Epithelial cell of esophagus (primary cell): Measurements from ENCODE around the gene CLDN12.
A peak's percentile ranks its signal among the peaks of the same experiment; 100 is the strongest.

Experiments
- DNase-seq: peaks from one replicate; pipeline ENCODE4 v3.0.0; 2010; ENCODE audit warnings: low read depth
- H3K4me3 ChIP-seq: 2 replicates; pipeline ENCODE4 v1.5.1; 2011; ENCODE audit warnings: mild to moderate bottlenecking, low read length, control low read depth
- TF ChIP-seq, protein P1 (sequence below): IDR thresholded peaks from 2 replicates; pipeline ENCODE4 v1.5.1; 2011; ENCODE audit warnings: low read depth, mild to moderate bottlenecking, low read length, control low read depth, inconsistent platforms; ENCODE audit not compliant: insufficient read depth; ENCODE audit errors: missing control alignments

The CLDN12 gene

DNA sequence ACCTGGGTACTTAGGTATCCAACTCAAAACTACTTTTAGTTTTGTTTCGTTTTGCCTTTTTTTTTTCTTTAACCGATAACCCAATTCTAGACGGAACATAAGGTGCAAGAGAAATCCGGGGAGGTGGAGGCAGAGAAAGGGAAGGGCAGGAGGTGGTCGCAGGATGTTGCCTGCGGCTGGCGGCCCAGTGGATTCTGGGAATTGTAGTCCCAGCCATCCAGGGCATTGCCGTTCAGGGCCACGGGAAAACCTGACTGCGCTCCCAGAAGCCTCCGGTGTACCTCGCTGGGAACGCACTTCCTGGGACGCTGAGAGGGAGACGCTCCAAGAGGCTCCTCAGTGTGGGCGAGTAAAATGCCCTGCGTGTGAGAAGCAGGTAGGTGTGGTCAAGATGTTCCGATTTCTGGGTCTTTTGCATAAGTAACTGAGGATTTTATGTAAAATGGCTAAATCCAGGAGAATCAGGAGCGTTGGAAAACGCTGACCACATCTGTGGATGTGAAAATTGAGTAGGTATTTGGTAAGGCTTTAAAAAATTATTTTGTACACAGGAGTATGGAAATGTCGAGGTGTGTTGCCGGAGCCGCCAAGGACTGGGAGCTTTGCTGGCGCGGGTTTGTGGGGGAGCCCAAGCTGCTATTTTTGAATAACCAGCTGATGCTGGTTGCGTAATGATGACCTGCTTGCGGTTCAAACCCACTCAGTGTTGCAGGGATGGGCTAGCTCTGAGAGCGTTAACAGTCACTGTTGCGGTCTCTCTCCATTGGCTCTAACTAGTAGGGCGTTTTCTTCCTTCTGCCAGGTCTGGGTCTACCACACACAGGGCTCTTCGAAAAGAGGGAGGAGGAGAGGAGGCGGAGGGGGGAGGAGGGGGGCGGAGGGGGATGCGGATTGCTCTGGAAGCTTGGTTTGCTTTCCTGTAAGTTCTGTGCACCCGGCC lies at the start of gene CLDN12:
Gene CLDN12 (plus strand): TSS at position 288 of the 940 bp plus-strand sequence. CDS start 9,216 bp downstream, outside the sequence.
- TF ChIP-seq, protein P1, sequence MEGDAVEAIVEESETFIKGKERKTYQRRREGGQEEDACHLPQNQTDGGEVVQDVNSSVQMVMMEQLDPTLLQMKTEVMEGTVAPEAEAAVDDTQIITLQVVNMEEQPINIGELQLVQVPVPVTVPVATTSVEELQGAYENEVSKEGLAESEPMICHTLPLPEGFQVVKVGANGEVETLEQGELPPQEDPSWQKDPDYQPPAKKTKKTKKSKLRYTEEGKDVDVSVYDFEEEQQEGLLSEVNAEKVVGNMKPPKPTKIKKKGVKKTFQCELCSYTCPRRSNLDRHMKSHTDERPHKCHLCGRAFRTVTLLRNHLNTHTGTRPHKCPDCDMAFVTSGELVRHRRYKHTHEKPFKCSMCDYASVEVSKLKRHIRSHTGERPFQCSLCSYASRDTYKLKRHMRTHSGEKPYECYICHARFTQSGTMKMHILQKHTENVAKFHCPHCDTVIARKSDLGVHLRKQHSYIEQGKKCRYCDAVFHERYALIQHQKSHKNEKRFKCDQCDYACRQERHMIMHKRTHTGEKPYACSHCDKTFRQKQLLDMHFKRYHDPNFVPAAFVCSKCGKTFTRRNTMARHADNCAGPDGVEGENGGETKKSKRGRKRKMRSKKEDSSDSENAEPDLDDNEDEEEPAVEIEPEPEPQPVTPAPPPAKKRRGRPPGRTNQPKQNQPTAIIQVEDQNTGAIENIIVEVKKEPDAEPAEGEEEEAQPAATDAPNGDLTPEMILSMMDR = peak; percentile 16
- H3K4me3 ChIP-seq = peak within 1 kb of the TSS; percentile 92
- peak; percentile 96 for DNase-seq

DNA sequence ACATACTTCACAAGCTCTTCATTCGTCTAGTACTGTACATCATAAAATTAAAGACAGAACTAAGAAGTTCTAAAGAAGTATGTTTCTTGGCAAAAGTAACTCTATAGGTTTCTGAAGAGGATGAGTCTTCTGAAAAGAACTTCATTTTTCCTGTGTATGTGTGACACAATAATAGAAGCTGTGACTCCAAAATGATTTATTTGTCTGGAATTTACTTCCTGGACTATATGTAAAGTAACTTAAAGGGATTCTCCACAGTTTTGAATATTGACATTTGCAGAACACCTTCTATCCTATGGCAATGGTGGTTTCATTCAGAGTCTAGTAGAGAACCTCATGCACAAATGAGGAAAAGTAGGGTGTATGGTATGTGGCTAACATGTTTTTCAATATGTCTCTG lies 19.8 kb upstream of the CLDN12 start:
- H3K4me3 ChIP-seq = no peak overlapping the region
- TF ChIP-seq, protein P1 = no peak
- DNase-seq = peak; percentile 74

DNA sequence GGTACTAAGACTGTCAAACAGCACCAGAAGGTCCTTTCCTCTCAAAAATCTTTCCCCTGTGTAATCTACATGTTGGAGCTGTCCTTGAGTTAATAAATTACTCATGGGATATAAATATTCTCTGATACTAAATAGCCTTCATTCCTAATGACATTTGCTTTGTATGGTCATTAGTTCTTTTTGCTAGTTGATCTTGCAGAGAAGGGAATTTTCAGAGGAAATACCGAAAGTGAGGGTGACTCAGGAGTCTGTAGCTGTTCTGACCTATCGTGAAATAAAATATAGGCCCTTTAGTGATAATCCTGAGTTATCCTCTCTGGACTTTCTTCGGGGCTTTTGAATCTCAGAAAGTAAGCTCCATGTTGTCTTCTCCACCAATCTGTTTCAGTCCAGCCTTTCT lies 19.4 kb upstream of the CLDN12 start:
- no peak overlapping the region for H3K4me3 ChIP-seq
- TF ChIP-seq, protein P1 = no peak
- DNase-seq = peak; percentile 59

DNA sequence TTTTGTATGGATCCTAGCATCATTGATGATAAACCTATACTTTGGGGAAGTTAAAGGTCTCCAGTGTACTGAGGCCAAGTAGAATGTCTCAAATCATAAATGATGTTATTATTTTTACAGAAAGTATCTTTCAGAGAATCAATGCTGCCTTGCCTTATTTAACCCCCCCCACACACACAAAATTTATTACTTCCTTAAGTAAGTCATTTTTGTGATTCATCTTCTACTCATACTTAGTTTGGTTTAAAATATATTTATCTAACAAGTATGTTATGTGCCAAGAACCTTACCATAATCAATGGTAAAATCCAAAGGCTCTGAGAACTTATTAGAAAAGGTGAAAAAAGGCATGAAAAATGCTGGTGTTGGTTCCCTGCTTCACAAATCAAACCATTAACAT lies 18.8 kb upstream of the CLDN12 start:
- peak; percentile 54 for DNase-seq
- TF ChIP-seq, protein P1 = no peak
- H3K4me3 ChIP-seq = no peak overlapping the region

DNA sequence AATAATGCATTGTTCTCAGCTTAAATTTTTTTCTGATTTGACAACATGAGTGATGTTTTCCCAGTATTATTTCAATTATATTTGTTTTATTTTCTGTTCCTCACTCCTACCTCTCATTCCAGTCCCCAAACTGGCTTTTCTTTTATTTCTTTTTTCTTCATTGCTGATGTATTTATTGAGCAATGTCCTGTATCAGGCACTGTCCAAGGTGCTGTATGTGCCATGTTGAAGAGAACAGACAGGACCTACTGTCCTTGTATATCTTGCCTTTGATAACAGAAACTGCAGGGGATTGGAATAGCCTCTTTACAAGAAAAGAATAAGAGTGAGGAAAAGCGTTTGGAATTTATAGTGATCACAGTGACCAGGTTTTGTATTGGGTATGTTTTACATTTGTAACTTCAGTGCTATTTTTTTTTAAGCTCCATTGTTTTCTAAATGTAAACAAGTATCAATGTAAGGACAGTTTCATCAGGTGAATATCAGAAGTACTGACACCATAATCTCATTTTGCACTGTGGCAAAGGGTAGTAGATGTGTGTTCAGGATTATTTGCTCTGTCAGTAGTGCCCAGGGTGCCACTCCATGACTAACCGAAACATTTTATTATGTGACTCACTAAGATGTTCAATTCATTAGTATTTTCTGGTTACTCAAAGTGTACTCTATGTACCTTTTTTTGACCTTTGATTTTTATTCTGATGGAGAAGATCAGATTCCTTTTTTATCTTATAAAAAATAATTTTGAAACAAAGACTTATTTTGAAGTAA lies 15.6 kb upstream of the CLDN12 start:
- TF ChIP-seq, protein P1 = no peak
- H3K4me3 ChIP-seq = no peak overlapping the region
- peak; percentile 43 for DNase-seq

DNA sequence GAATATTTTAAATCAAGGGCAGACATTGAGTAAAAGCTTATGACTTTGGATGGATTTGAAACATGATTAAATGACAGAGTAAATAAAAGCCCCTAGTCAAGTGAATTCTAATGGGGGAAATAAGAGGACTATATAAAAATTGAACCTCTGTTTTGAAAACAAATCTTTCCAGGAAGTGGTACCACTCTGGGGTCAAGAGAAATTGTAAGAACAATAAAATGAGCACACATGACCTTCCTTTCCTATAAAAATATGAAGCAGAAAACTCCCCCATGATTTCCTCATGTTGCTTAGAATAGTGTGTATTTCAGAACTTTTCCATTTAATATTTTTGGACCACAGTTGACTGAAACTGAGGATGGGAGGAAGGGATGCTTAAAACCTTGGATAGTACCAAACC lies 12.3 kb upstream of the CLDN12 start:
- TF ChIP-seq, protein P1 = no peak
- no peak for DNase-seq
- H3K4me3 ChIP-seq = no peak overlapping the region
